Heart left ventricle (tissue), 16 donors: Measurements from ENCODE around the gene FAM200A. TPM values are rescaled to one million over a fixed set of nuclear protein-coding genes. Genes with fewer than 3 reads are reported as not detected.

Experiments
- ATAC-seq, 4 donors: fragments of 200-7000 bp; cut with Tn5 transposase; one replicate each; pipeline ENCODE4 v1.9.1; 2020 to 2022; ENCODE audit warnings: moderate library complexity in 4 of 4, mild to moderate bottlenecking in 3 of 4, moderate number of reproducible peaks in 1 of 4
- DNase-seq, 5 donors: peaks; one replicate each; pipeline ENCODE4 v3.0.0-alpha.2; 2020
- H3K27ac ChIP-seq, 12 donors: fragments of 200-600 bp; sonication (generic) in 4 of 12; one replicate each; pipeline versions ENCODE4 v1.5.0 to v1.8.0; 2016 to 2022; ENCODE audit warnings: mild to moderate bottlenecking in 2 of 12
- H3K27me3 ChIP-seq, 9 donors: fragments of 200-600 bp; sonication (generic) in 2 of 9; one replicate each; pipeline versions ENCODE4 v1.5.1 to v1.8.0; 2016 to 2022; ENCODE audit warnings: mild to moderate bottlenecking in 3 of 9
- H3K36me3 ChIP-seq, 9 donors: fragments of 200-600 bp; sonication (generic) in 2 of 9; one replicate each; pipeline versions ENCODE4 v1.5.0 to v1.8.0; 2018 to 2022; ENCODE audit warnings: mild to moderate bottlenecking in 2 of 9
- H3K4me1 ChIP-seq, 12 donors: fragments of 200-600 bp; sonication (generic) in 4 of 12; one replicate each; pipeline versions ENCODE4 v1.5.0 to v1.8.0; 2016 to 2022; ENCODE audit warnings: mild to moderate bottlenecking in 3 of 12
- H3K4me3 ChIP-seq, 12 donors: fragments of 200-600 bp; sonication (generic) in 4 of 12; one replicate each; pipeline versions ENCODE4 v1.5.0 to v1.8.0; 2017 to 2022; ENCODE audit warnings: mild to moderate bottlenecking in 9 of 12, moderate library complexity in 4 of 12
- H3K9me3 ChIP-seq, 12 donors: fragments of 200-600 bp; sonication (generic) in 4 of 12; one replicate each; pipeline versions ENCODE4 v1.5.0 to v1.8.0; 2016 to 2022; ENCODE audit warnings: mild to moderate bottlenecking in 1 of 12
- POLR2A ChIP-seq, 2 donors: fragments of 450-650 bp; IDR thresholded peaks; one replicate each; pipeline ENCODE4 v1.6.1; 2017; ENCODE audit warnings: antibody characterized with exemption in 2 of 2, mild to moderate bottlenecking in 2 of 2, moderate library complexity in 2 of 2
- WGBS, 4 donors: extraction: QIAGEN DNeasy Blood & Tissue Kit in 2 of 4; methylation state at CpG; one replicate each; pipeline versions ENCODE4 v1.1.5 to v1.1.7; 2013 to 2018; 5-methylcytosine and 5-hydroxymethylcytosine counted together
- intact Hi-C, 10 donors: fragments of 100-400 bp; cut with DNase I; formaldehyde crosslinking; loops; one replicate each; pipeline versions ENCODE4 v1.11.1 to v1.14.2; 2022
- polyA plus RNA-seq, 2 donors: library from polyadenylated mRNA; stranded (reverse); fragments of 200-250 nt; gene quantifications; one replicate each; pipeline ENCODE4 v1.2.3, GENCODE V29; 2013
- total RNA-seq, 9 donors: library from RNA; depleted of rRNA in 2 of 9; stranded (reverse); fragments of >200 nt in 2 of 9; fragmentation: NEBNext Ultra II Directional in 3 of 9; extraction: Animal tissue kit (Norgen Biotek cat#: 25700) in 3 of 9; gene quantifications; one replicate each; pipeline versions ENCODE4 v1.1.0 to v1.2.4, GENCODE V29; 2016 to 2023
- TF ChIP-seq, protein P1 (sequence below), 12 donors: fragments of 200-600 bp; sonication (generic) in 4 of 12; IDR thresholded peaks; one replicate each; pipeline versions ENCODE4 v1.5.0 to v1.8.0; 2018 to 2022; ENCODE audit warnings: antibody characterized with exemption in 12 of 12, mild to moderate bottlenecking in 5 of 12
- donor health status: ischemic (EF 13 %, LVEDD 7.1; RV severe dilation, severe dysfunction).
- donor health status: healthy with polysubstance abuse.
- donor health status: DM: no; HTN: yes; CAD: no.
- donor health status: DM: no; HTN: no; CAD: no.
- donor health status: ischemic (EF 25% LVEDD 6.9; RV normal size, moderate dysfunction).
- donor health status: ischemic (EF 25% LVEDD 5.7; RV mildly dilated, moderate dysfunction).
- donor health status: healthy.
- donor health status: DM: yes; HTN: yes; CAD: no.
- donor health status: ischemic (EF 35%, LVEDD 5.7; RV mildly dilated, moderate dysfunction).
- donor health status: nonischemic (EF 11% LVEDD 7.7; RV severe dilation, severe dysfunction).
- donor health status: DM: yes; HTN: yes; CAD: no.
- donor health status: PGD.
- donor health status: ischemic (EF 29% LVEDD 5.4; RV normal size, mild dysfunction).
- donor health status: nonischemic (EF 23%, LVEDD 6.1; RV moderate dilation, normal function).

FAM200A gene
- total and polyA plus RNA-seq, 11 donors = 4.7 to 7.1 (median 5.3) TPM

DNA sequence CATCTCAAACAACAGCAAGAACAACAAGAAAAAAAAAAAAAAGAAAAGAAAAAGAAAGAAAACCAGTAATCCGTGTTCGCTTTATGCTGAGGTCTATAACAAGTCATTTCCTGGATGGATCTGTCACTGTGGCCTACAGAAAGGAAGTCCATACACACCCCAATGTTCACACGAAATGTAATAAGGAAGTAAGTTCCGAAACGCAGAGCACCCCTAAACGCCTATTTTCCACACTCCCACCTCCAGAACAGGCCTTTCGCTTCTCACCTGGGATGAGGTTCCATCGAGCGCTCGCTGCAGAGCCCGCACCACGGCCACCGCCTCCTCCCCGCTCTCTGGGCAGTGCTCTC lies 52.6 kb downstream of the FAM200A start:
- Histone ChIP-seq H3K36me3 (peaks cover 5 to 45% (median 35%) of the 10 kb centered on the region in 9 donors), H3K27ac (peak overlapping the region; percentile 85 to 98 (median 92)), H3K4me1 (peaks cover 12 to 36% (median 28%) of the 10 kb centered on the region in 12 donors), H3K4me3 (peak overlapping the region; percentile 61 to 99 (median 82)), H3K27me3 (no peaks in the 10 kb centered on the region), H3K9me3 (peaks cover 0 to 13% (median 6%) of the 10 kb centered on the region in 12 donors)
- no peak for DNase-seq
- TF ChIP-seq, protein P1, sequence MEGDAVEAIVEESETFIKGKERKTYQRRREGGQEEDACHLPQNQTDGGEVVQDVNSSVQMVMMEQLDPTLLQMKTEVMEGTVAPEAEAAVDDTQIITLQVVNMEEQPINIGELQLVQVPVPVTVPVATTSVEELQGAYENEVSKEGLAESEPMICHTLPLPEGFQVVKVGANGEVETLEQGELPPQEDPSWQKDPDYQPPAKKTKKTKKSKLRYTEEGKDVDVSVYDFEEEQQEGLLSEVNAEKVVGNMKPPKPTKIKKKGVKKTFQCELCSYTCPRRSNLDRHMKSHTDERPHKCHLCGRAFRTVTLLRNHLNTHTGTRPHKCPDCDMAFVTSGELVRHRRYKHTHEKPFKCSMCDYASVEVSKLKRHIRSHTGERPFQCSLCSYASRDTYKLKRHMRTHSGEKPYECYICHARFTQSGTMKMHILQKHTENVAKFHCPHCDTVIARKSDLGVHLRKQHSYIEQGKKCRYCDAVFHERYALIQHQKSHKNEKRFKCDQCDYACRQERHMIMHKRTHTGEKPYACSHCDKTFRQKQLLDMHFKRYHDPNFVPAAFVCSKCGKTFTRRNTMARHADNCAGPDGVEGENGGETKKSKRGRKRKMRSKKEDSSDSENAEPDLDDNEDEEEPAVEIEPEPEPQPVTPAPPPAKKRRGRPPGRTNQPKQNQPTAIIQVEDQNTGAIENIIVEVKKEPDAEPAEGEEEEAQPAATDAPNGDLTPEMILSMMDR (IDR thresholded peaks at IDR 0.05) = no peak
- no peak for TF ChIP-seq POLR2A (IDR thresholded peaks at IDR 0.05)
- peak in 2 of 4 donors; percentile 7 to 43 for ATAC-seq
- intact Hi-C loops = loop anchor here in 1 of 10 donors (10.0 kb wide), 1 partner anchor 115 kb away; the partner anchor contains the start of gene ZSCAN25
- 0 to 2% (median 0%) methylated on average over 13 to 14 of the region's 14 CpGs for WGBS, 4 donors

- Histone ChIP-seq H3K4me1 (peaks cover 12 to 31% (median 25%) of the 10 kb centered on the region in 12 donors), H3K36me3 (peaks cover 12 to 53% (median 43%) of the 10 kb centered on the region in 9 donors), H3K9me3 (peaks cover 0 to 22% (median 14%) of the 10 kb centered on the region in 12 donors), H3K27me3 (no peaks in the 10 kb centered on the region), H3K27ac (peak overlapping the region in 2 of 12 donors; percentile 88 to 98), H3K4me3 (peak overlapping the region; percentile 61 to 99 (median 82))
- ATAC-seq = no peak
- intact Hi-C loops = loop anchor here in 1 of 10 donors (10.0 kb wide), 1 partner anchor 116 kb away; the partner anchor contains the start of gene ZSCAN25
- 66 to 75% (median 67%) methylated on average over 8 to 11 of the region's 11 CpGs for WGBS, 4 donors
- TF ChIP-seq, protein P1 (IDR thresholded peaks at IDR 0.05) = no peak
- no peak for TF ChIP-seq POLR2A (IDR thresholded peaks at IDR 0.05)
- no peak for DNase-seq
Observed at GRCh38 chr7:99498546-99498944, 53.4 kb downstream of the FAM200A start.

GRCh38 chr7:99497766-99498545 lies 54.0 kb downstream of the FAM200A start:
- TF ChIP-seq, protein P1 (IDR thresholded peaks at IDR 0.05) = no peak
- no peak for TF ChIP-seq POLR2A (IDR thresholded peaks at IDR 0.05)
- peak overlapping the region in 10 of 12 donors; percentile 61 to 99 (median 82) for H3K4me3 ChIP-seq
- WGBS, 4 donors = 75 to 83% (median 81%) methylated on average over 6 of the region's 6 CpGs
- H3K27me3 ChIP-seq = no peaks in the 10 kb centered on the region
- ATAC-seq (no peak), DNase-seq (no peak)
- intact Hi-C loops = loop anchor here in 1 of 10 donors (10.0 kb wide), 1 partner anchor 117 kb away; the partner anchor contains the start of gene ZSCAN25
- H3K27ac ChIP-seq = no peak overlapping the region
- H3K36me3 ChIP-seq = peaks cover 17 to 59% (median 49%) of the 10 kb centered on the region in 9 donors
- H3K4me1 ChIP-seq = peaks cover 12 to 31% (median 25%) of the 10 kb centered on the region in 12 donors
- peaks cover 0 to 27% (median 18%) of the 10 kb centered on the region in 12 donors for H3K9me3 ChIP-seq

Other genes with a start within 250 kb of the FAM200A start
- gene ARPC1A, start 226.2 kb downstream of the FAM200A start, total RNA-seq = 100 to 1,000 TPM in 8 of 9 donors, 10 to 100 TPM in 1; 97.1 to 177 (median 146) TPM
- gene ARPC1A, start 226.2 kb downstream of the FAM200A start, polyA plus RNA-seq = 100 to 1,000 TPM; 102 to 208 TPM
- 100 to 1,000 TPM in 2 of 9 donors, 10 to 100 TPM in 7; 17.2 to 142 (median 37.1) TPM for gene ARPC1B, start 177.4 kb downstream of the FAM200A start, total RNA-seq
- 100 to 1,000 TPM in 1 of 2 donors, 10 to 100 TPM in 1; 32.7 to 136 TPM for gene ARPC1B, start 177.4 kb downstream of the FAM200A start, polyA plus RNA-seq
- 100 to 1,000 TPM in 4 of 9 donors, 10 to 100 TPM in 5; 88.7 to 128 (median 98.5) TPM for gene PDAP1, start 143.5 kb downstream of the FAM200A start, total RNA-seq
- 100 to 1,000 TPM; 120 to 309 TPM for gene PDAP1, start 143.5 kb downstream of the FAM200A start, polyA plus RNA-seq
- 10 to 100 TPM; 26.1 to 63.6 (median 38.9) TPM for gene BUD31, start 143.1 kb downstream of the FAM200A start, total RNA-seq
- gene BUD31, start 143.1 kb downstream of the FAM200A start, polyA plus RNA-seq = 10 to 100 TPM; 66.7 to 87.8 TPM
- gene PTCD1, start 113.3 kb downstream of the FAM200A start, total RNA-seq = 1 to 10 TPM; 2.1 to 9.0 (median 3.9) TPM
- gene PTCD1, start 113.3 kb downstream of the FAM200A start, polyA plus RNA-seq = 1 to 10 TPM; 3.3 to 3.7 TPM
- gene CPSF4, start 113.2 kb downstream of the FAM200A start, total RNA-seq = 10 to 100 TPM; 12.7 to 24.8 (median 16.4) TPM
- 10 to 100 TPM; 14.1 to 24.3 TPM for gene CPSF4, start 113.2 kb downstream of the FAM200A start, polyA plus RNA-seq
- 1,000 to 10,000 TPM in 2 of 9 donors, 100 to 1,000 TPM in 7; 579 to 6,117 (median 707) TPM for gene ATP5MF, start 85.9 kb downstream of the FAM200A start, total RNA-seq
- gene ATP5MF, start 85.9 kb downstream of the FAM200A start, polyA plus RNA-seq = 1,000 to 10,000 TPM; 2,714 to 5,384 TPM
- 1 to 10 TPM; 2.1 to 5.2 (median 3.2) TPM for gene ZNF789, start 79.2 kb downstream of the FAM200A start, total RNA-seq
- 1 to 10 TPM; 3.3 to 4.4 TPM for gene ZNF789, start 79.2 kb downstream of the FAM200A start, polyA plus RNA-seq
- 10 to 100 TPM; 12.4 to 23.0 (median 15.2) TPM for gene ZNF394, start 51.8 kb downstream of the FAM200A start, total RNA-seq
- gene ZNF394, start 51.8 kb downstream of the FAM200A start, polyA plus RNA-seq = 10 to 100 TPM; 13.9 to 16.0 TPM
- 1 to 10 TPM; 5.6 to 9.6 (median 7.1) TPM for gene ZKSCAN5, start 47.5 kb downstream of the FAM200A start, total RNA-seq
- gene ZKSCAN5, start 47.5 kb downstream of the FAM200A start, polyA plus RNA-seq = 1 to 10 TPM; 2.1 to 5.8 TPM
- 10 to 100 TPM; 26.8 to 48.0 (median 32.8) TPM for gene ZNF655, start 6.5 kb upstream of the FAM200A start, total RNA-seq
- gene ZNF655, start 6.5 kb upstream of the FAM200A start, polyA plus RNA-seq = 10 to 100 TPM; 28.8 to 36.1 TPM
- under 1 TPM in 4 of 9 donors, not detected in 5; 0.29 to 0.52 (median 0.51) TPM for gene TMEM225B, start 46.2 kb upstream of the FAM200A start, total RNA-seq
- under 1 TPM in 1 of 2 donors, not detected in 1; 0.10 TPM for gene TMEM225B, start 46.2 kb upstream of the FAM200A start, polyA plus RNA-seq
- 10 to 100 TPM in 4 of 9 donors, 1 to 10 TPM in 5; 5.6 to 12.0 (median 8.3) TPM for gene ZSCAN25, start 64.8 kb upstream of the FAM200A start, total RNA-seq
- 1 to 10 TPM; 3.4 to 4.0 TPM for gene ZSCAN25, start 64.8 kb upstream of the FAM200A start, polyA plus RNA-seq
- gene CYP3A5, start 127.9 kb upstream of the FAM200A start, total RNA-seq = under 1 TPM in 3 of 9 donors, not detected in 6; 0.12 to 0.52 (median 0.33) TPM
- gene CYP3A5, start 127.9 kb upstream of the FAM200A start, polyA plus RNA-seq = under 1 TPM; 0.06 to 0.23 TPM
- not detected for gene CYP3A7, start 183.1 kb upstream of the FAM200A start, total RNA-seq
- gene CYP3A7, start 183.1 kb upstream of the FAM200A start, polyA plus RNA-seq = not detected
- gene CYP3A4, start 232.1 kb upstream of the FAM200A start, total RNA-seq = under 1 TPM in 1 of 9 donors, not detected in 8; 0.56 TPM
- under 1 TPM in 1 of 2 donors, not detected in 1; 0.03 TPM for gene CYP3A4, start 232.1 kb upstream of the FAM200A start, polyA plus RNA-seq